ENCODE measurements around the gene TPMT. TPM values are rescaled to one million over a fixed set of nuclear protein-coding genes. Genes with fewer than 3 reads are reported as not detected.

TPMT gene
- total and polyA plus RNA-seq, 10 donors = 7.4 to 16.8 (median 11.2) TPM

- H3K9me3 ChIP-seq = no peaks in the 10 kb centered on the region
- intact Hi-C loops (cut with DNase I; ENCODE audit: low total_unique reads) = no loop called here
- DNase-seq = no peak
- H3K27ac ChIP-seq = no peak overlapping the region
- peaks cover 0 to 18% (median 9%) of the 10 kb centered on the region in 6 donors for H3K4me1 ChIP-seq
- 94 to 96% (median 96%) methylated on average over 10 of the region's 10 CpGs for WGBS, 5 donors
- H3K27me3 ChIP-seq (replicated peaks in 1 of 7) = no peaks in the 10 kb centered on the region
- H3K36me3 ChIP-seq = peaks cover 0 to 99% (median 10%) of the 10 kb centered on the region in 6 donors
- no peak for TF ChIP-seq CTCF (IDR thresholded peaks at IDR 0.05 in 8 of 11, conservative IDR thresholded peaks at IDR 0.05 in 3 of 11)
- no peak for TF ChIP-seq POLR2A (IDR thresholded peaks at IDR 0.05)
- no peak for TF ChIP-seq POLR2AphosphoS5 (IDR thresholded peaks at IDR 0.05)
- no peak overlapping the region for H3K4me3 ChIP-seq
Measured at GRCh38 chr6:18187701-18188100, 32.8 kb upstream of the TPMT start.

DNA sequence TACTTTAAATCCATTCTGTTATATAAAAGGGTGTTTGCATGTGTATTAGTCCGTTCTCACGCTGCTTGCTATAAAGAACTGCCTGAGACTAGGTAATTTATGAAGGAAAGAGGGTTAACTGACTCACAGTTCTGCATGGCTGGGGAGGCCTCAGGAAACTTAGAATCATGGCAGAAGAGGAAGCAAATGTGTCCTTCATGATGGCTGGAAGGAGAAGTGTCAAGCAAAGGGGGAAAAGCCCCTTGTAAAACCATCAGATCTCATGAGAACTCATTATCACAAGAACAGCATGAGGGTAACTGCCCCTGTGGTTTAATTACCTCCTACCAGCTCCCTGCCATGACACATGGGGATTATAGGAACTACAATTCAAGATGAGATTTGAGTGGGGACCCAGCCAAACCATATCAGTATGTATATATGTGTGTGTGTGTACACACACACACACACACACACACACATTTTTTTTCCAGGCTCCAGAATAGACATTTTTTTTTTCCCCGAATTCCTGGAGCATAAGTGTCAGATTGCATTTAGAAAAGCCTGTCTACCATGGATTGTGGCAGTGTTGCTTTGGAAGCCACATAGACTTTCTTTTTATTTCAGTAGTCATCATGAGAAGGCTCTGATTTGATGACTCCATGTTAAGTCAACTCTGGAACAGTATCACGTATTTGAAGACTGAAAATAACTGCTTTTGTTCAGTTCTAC is 31.8 kb upstream of the TPMT start:
- Histone ChIP-seq H3K4me1 (peaks cover 0 to 18% (median 9%) of the 10 kb centered on the region in 6 donors), H3K9me3 (no peaks in the 10 kb centered on the region), H3K27me3 (replicated peaks in 1 of 7) (no peaks in the 10 kb centered on the region), H3K4me3 (no peak overlapping the region), H3K27ac (peak overlapping the region in 5 of 8 donors; percentile 10 to 68 (median 56)), H3K36me3 (peaks cover 0 to 98% (median 8%) of the 10 kb centered on the region in 6 donors)
- 71 to 76% (median 76%) methylated on average over 4 of the region's 4 CpGs for WGBS, 5 donors
- TF ChIP-seq POLR2AphosphoS5 (IDR thresholded peaks at IDR 0.05) (no peak), CTCF (IDR thresholded peaks at IDR 0.05 in 8 of 11, conservative IDR thresholded peaks at IDR 0.05 in 3 of 11) (no peak), POLR2A (IDR thresholded peaks at IDR 0.05) (no peak)
- no peak for DNase-seq
- intact Hi-C loops (cut with DNase I; ENCODE audit: low total_unique reads) = no loop called here

GRCh38 chr6:18186033-18186432 is 31.2 kb upstream of the TPMT start:
- no peaks in the 10 kb centered on the region for H3K27me3 ChIP-seq (replicated peaks in 1 of 7)

More at GRCh38 chr6:18186033-18186432, 31.2 kb upstream of the TPMT start:
- no peak overlapping the region for H3K4me3 ChIP-seq
- no peaks in the 10 kb centered on the region for H3K9me3 ChIP-seq
- intact Hi-C loops (cut with DNase I; ENCODE audit: low total_unique reads) = no loop called here
- TF ChIP-seq POLR2A (IDR thresholded peaks at IDR 0.05) (no peak), CTCF (IDR thresholded peaks at IDR 0.05 in 8 of 11, conservative IDR thresholded peaks at IDR 0.05 in 3 of 11) (no peak), POLR2AphosphoS5 (IDR thresholded peaks at IDR 0.05) (no peak)
- peaks cover 0 to 98% (median 6%) of the 10 kb centered on the region in 6 donors for H3K36me3 ChIP-seq
- WGBS, 5 donors = 35 to 43% (median 39%) methylated on average over 2 of the region's 2 CpGs
- H3K27ac ChIP-seq = peak overlapping the region in 5 of 8 donors; percentile 10 to 68 (median 56)
- no peak for DNase-seq
- peaks cover 0 to 18% (median 9%) of the 10 kb centered on the region in 6 donors for H3K4me1 ChIP-seq
